ENCODE data around the gene ZNF14. TPM values are rescaled to one million over a fixed set of nuclear protein-coding genes. Genes with fewer than 3 reads are reported as not detected.

Gene ZNF14
- total RNA-seq, 3 donors from 2014 or later (not counting 1 experiment from before 2014, with no cell fraction given): 12.7 to 18.6 (median 14.0) TPM

- ATAC-seq: no peak
- no peaks in the 10 kb centered on the region for H3K36me3 ChIP-seq (ENCODE audit: control insufficient read depth, insufficient read depth, low read length)
- no peaks in the 10 kb centered on the region for H3K4me1 ChIP-seq (ENCODE audit: control insufficient read depth, insufficient read depth, low read length)
- no peak overlapping the region for H3K27ac ChIP-seq (ENCODE audit: low read length)
- Mint-ChIP-seq H3K36me3 (no peaks in the 10 kb centered on the region), H3K4me3 (no peak overlapping the region), H3K4me1 (no peaks in the 10 kb centered on the region), H3K27ac (no peak overlapping the region), H3K9me3 (no peaks in the 10 kb centered on the region), H3K27me3 (ENCODE audit: low read depth in 2 of 2) (no peaks in the 10 kb centered on the region)
- 90% methylated on average over 4 of the region's 4 CpGs for WGBS (ENCODE audit: insufficient coverage)
- no peak overlapping the region for H3K4me3 ChIP-seq (ENCODE audit: low read length)
- H3K9me3 ChIP-seq (ENCODE audit: control insufficient read depth, insufficient read depth, low read length): no peaks in the 10 kb centered on the region
- no peak for TF ChIP-seq CTCF (IDR thresholded peaks at IDR 0.05)
- intact Hi-C loops (cut with micrococcal nuclease): no loop called here
- no peaks in the 10 kb centered on the region for H3K27me3 ChIP-seq (ENCODE audit: control insufficient read depth, insufficient read depth, low read length)
- DNase-seq: no peak
These were observed 25.3 kb upstream of the ZNF14 start for GRCh38 chr19:19758164-19758563.

- TF ChIP-seq CTCF (IDR thresholded peaks at IDR 0.05): no peak
- H3K4me3 Mint-ChIP-seq: no peak overlapping the region
- H3K27me3 Mint-ChIP-seq (ENCODE audit: low read depth in 2 of 2): no peaks in the 10 kb centered on the region
- H3K27ac Mint-ChIP-seq: no peak overlapping the region
- Histone ChIP-seq H3K36me3 (ENCODE audit: control insufficient read depth, insufficient read depth, low read length) (no peaks in the 10 kb centered on the region), H3K27me3 (ENCODE audit: control insufficient read depth, insufficient read depth, low read length) (no peaks in the 10 kb centered on the region), H3K4me3 (ENCODE audit: low read length) (no peak overlapping the region), H3K27ac (ENCODE audit: low read length) (no peak overlapping the region), H3K4me1 (ENCODE audit: control insufficient read depth, insufficient read depth, low read length) (no peaks in the 10 kb centered on the region), H3K9me3 (ENCODE audit: control insufficient read depth, insufficient read depth, low read length) (no peaks in the 10 kb centered on the region)
- H3K36me3 Mint-ChIP-seq: no peaks in the 10 kb centered on the region
- H3K4me1 Mint-ChIP-seq: no peaks in the 10 kb centered on the region
- no peaks in the 10 kb centered on the region for H3K9me3 Mint-ChIP-seq
- intact Hi-C loops (cut with micrococcal nuclease): no loop called here
- DNase-seq (no peak), ATAC-seq (no peak)
- WGBS (ENCODE audit: insufficient coverage): 97% methylated on average over 11 of the region's 11 CpGs
These were observed 20.0 kb upstream of the ZNF14 start for GRCh38 chr19:19752760-19753403.

GRCh38 chr19:19751846-19752245 is 18.9 kb upstream of the ZNF14 start:
- H3K9me3 ChIP-seq (ENCODE audit: control insufficient read depth, insufficient read depth, low read length): no peaks in the 10 kb centered on the region
- TF ChIP-seq CTCF (IDR thresholded peaks at IDR 0.05): no peak
- 87% methylated on average over 12 of the region's 12 CpGs for WGBS (ENCODE audit: insufficient coverage)
- H3K27me3 ChIP-seq (ENCODE audit: control insufficient read depth, insufficient read depth, low read length): no peaks in the 10 kb centered on the region
- ATAC-seq: no peak
- no peak for DNase-seq
- no peaks in the 10 kb centered on the region for H3K9me3 Mint-ChIP-seq
- no peaks in the 10 kb centered on the region for H3K36me3 Mint-ChIP-seq
- H3K36me3 ChIP-seq (ENCODE audit: control insufficient read depth, insufficient read depth, low read length): no peaks in the 10 kb centered on the region
- H3K27me3 Mint-ChIP-seq (ENCODE audit: low read depth in 2 of 2): no peaks in the 10 kb centered on the region
- no peak overlapping the region for H3K27ac Mint-ChIP-seq
- no peaks in the 10 kb centered on the region for H3K4me1 Mint-ChIP-seq
- H3K4me1 ChIP-seq (ENCODE audit: control insufficient read depth, insufficient read depth, low read length): no peaks in the 10 kb centered on the region
- H3K27ac ChIP-seq (ENCODE audit: low read length): no peak overlapping the region
- H3K4me3 Mint-ChIP-seq: no peak overlapping the region
- no peak overlapping the region for H3K4me3 ChIP-seq (ENCODE audit: low read length)
- intact Hi-C loops (cut with micrococcal nuclease): no loop called here

All from natural killer cell (primary cell).